ENCODE results near the gene ARHGAP26.

GRCh38 chr5:143216211-143216610 lies 446.0 kb downstream of the ARHGAP26 start:
- TF ChIP-seq CTCF (conservative IDR thresholded peaks at IDR 0.05; ENCODE audit: low read depth, low read length) (no peak), POLR2A (IDR thresholded peaks at IDR 0.05; ENCODE audit: low read depth, low read length) (no peak), CHD1 (IDR thresholded peaks at IDR 0.05; ENCODE audit: low read depth, low read length) (no peak), FOS (IDR thresholded peaks at IDR 0.05; ENCODE audit: low read depth, low read length) (no peak)
